ENCODE measurements around the gene NCKAP1.

Gene NCKAP1

GRCh38 chr2:182933629-182934028, 104.6 kb downstream of the NCKAP1 start:
- Histone ChIP-seq H2AFZ (ENCODE audit: low read length) (no peak overlapping the region), H3K23ac (ENCODE audit: low read depth, low read length, poor library complexity) (no peak overlapping the region), H2BK5ac (ENCODE audit: low read length) (no peak overlapping the region), H4K91ac (ENCODE audit: low read depth, low read length, poor library complexity) (no peak overlapping the region), H3K4ac (ENCODE audit: low read length) (no peak overlapping the region), H4K8ac (ENCODE audit: low read depth, low read length) (no peak overlapping the region), H3K36me3 (replicated peaks in 1 of 2; ENCODE audit: control insufficient read depth in 2 of 2, insufficient read depth in 2 of 2, low read length in 2 of 2) (peaks cover 9 to 99% of the 10 kb centered on the region in 2 donors), H3K18ac (ENCODE audit: low read length) (no peak overlapping the region), H3K9me3 (replicated peaks in 1 of 2; ENCODE audit: control insufficient read depth in 2 of 2, insufficient read depth in 1 of 2, low read depth in 1 of 2, low read length in 2 of 2) (no peaks in the 10 kb centered on the region), H3K4me3 (ENCODE audit: low read length in 2 of 2) (no peak overlapping the region), H2BK120ac (ENCODE audit: low read depth, low read length) (no peak overlapping the region), H3K79me1 (ENCODE audit: low read depth, low read length) (no peaks in the 10 kb centered on the region), H3K4me2 (ENCODE audit: insufficient read depth, low read length, poor library complexity, severe bottlenecking) (no peak overlapping the region), H3K9ac (ENCODE audit: low read depth, low read length, poor library complexity) (no peak overlapping the region), H3K27me3 (ENCODE audit: control insufficient read depth in 3 of 3, insufficient read depth in 3 of 3, low read depth in 1 of 3, low read length in 3 of 3) (no peaks in the 10 kb centered on the region), H2AK5ac (ENCODE audit: low read depth, low read length) (no peak overlapping the region), H2BK15ac (ENCODE audit: low read length) (no peak overlapping the region), H3K4me1 (ENCODE audit: control insufficient read depth in 2 of 2, insufficient read depth in 1 of 2, low read depth in 1 of 2, low read length in 2 of 2) (no peaks in the 10 kb centered on the region), H2BK12ac (ENCODE audit: low read length) (no peak overlapping the region), H3K14ac (ENCODE audit: low read length) (no peak overlapping the region), H3K27ac (replicated peaks; ENCODE audit: low read length) (no peak overlapping the region)
- DNase-seq (ENCODE audit: low spot score) = no peak
- WGBS, 2 donors (ENCODE audit: extremely low coverage in 2 of 2, insufficient read length in 2 of 2, insufficient replicate concordance in 1 of 2) = no CpG with 5 or more reads among the region's 3 CpGs

GRCh38 chr2:182929972-182930371, 108.3 kb downstream of the NCKAP1 start:
- no peak overlapping the region for H2BK12ac ChIP-seq (ENCODE audit: low read length)
- no peak overlapping the region for H2AFZ ChIP-seq (ENCODE audit: low read length)
- H3K4me3 ChIP-seq (ENCODE audit: low read length in 2 of 2) = no peak overlapping the region
- no peak overlapping the region for H3K4ac ChIP-seq (ENCODE audit: low read length)
- no peak overlapping the region for H2BK5ac ChIP-seq (ENCODE audit: low read length)
- no peaks in the 10 kb centered on the region for H3K4me1 ChIP-seq (ENCODE audit: control insufficient read depth in 2 of 2, insufficient read depth in 1 of 2, low read depth in 1 of 2, low read length in 2 of 2)
- no peak overlapping the region for H3K27ac ChIP-seq (replicated peaks; ENCODE audit: low read length)
- no peak overlapping the region for H3K23ac ChIP-seq (ENCODE audit: low read depth, low read length, poor library complexity)
- H3K4me2 ChIP-seq (ENCODE audit: insufficient read depth, low read length, poor library complexity, severe bottlenecking) = no peak overlapping the region
- H3K18ac ChIP-seq (ENCODE audit: low read length) = no peak overlapping the region
- no peak overlapping the region for H3K9ac ChIP-seq (ENCODE audit: low read depth, low read length, poor library complexity)
- H4K91ac ChIP-seq (ENCODE audit: low read depth, low read length, poor library complexity) = no peak overlapping the region
- no peak overlapping the region for H4K8ac ChIP-seq (ENCODE audit: low read depth, low read length)
- no peaks in the 10 kb centered on the region for H3K79me1 ChIP-seq (ENCODE audit: low read depth, low read length)
- H3K9me3 ChIP-seq (replicated peaks in 1 of 2; ENCODE audit: control insufficient read depth in 2 of 2, insufficient read depth in 1 of 2, low read depth in 1 of 2, low read length in 2 of 2) = no peaks in the 10 kb centered on the region
- no peak overlapping the region for H2BK15ac ChIP-seq (ENCODE audit: low read length)
- no peak overlapping the region for H3K14ac ChIP-seq (ENCODE audit: low read length)
- peaks cover 0 to 99% of the 10 kb centered on the region in 2 donors for H3K36me3 ChIP-seq (replicated peaks in 1 of 2; ENCODE audit: control insufficient read depth in 2 of 2, insufficient read depth in 2 of 2, low read length in 2 of 2)
- no peaks in the 10 kb centered on the region for H3K27me3 ChIP-seq (ENCODE audit: control insufficient read depth in 3 of 3, insufficient read depth in 3 of 3, low read depth in 1 of 3, low read length in 3 of 3)
- H2AK5ac ChIP-seq (ENCODE audit: low read depth, low read length) = no peak overlapping the region
- no peak for DNase-seq (ENCODE audit: low spot score)
- no peak overlapping the region for H2BK120ac ChIP-seq (ENCODE audit: low read depth, low read length)

- no peak overlapping the region for H2BK12ac ChIP-seq (ENCODE audit: low read length)
- peaks cover 0 to 3% of the 10 kb centered on the region in 2 donors for H3K4me1 ChIP-seq (ENCODE audit: control insufficient read depth in 2 of 2, insufficient read depth in 1 of 2, low read depth in 1 of 2, low read length in 2 of 2)
- peaks cover 3 to 95% of the 10 kb centered on the region in 2 donors for H3K36me3 ChIP-seq (replicated peaks in 1 of 2; ENCODE audit: control insufficient read depth in 2 of 2, insufficient read depth in 2 of 2, low read length in 2 of 2)
- H3K4me2 ChIP-seq (ENCODE audit: insufficient read depth, low read length, poor library complexity, severe bottlenecking) = no peak overlapping the region
- H4K91ac ChIP-seq (ENCODE audit: low read depth, low read length, poor library complexity) = no peak overlapping the region
- H2AFZ ChIP-seq (ENCODE audit: low read length) = no peak overlapping the region
- H3K9ac ChIP-seq (ENCODE audit: low read depth, low read length, poor library complexity) = no peak overlapping the region
- no peak overlapping the region for H3K27ac ChIP-seq (replicated peaks; ENCODE audit: low read length)
- no peak overlapping the region for H3K18ac ChIP-seq (ENCODE audit: low read length)
- H3K9me3 ChIP-seq (replicated peaks in 1 of 2; ENCODE audit: control insufficient read depth in 2 of 2, insufficient read depth in 1 of 2, low read depth in 1 of 2, low read length in 2 of 2) = no peaks in the 10 kb centered on the region
- no peak overlapping the region for H2BK5ac ChIP-seq (ENCODE audit: low read length)
- no peak overlapping the region for H3K23ac ChIP-seq (ENCODE audit: low read depth, low read length, poor library complexity)
- no peaks in the 10 kb centered on the region for H3K27me3 ChIP-seq (ENCODE audit: control insufficient read depth in 3 of 3, insufficient read depth in 3 of 3, low read depth in 1 of 3, low read length in 3 of 3)
- no peak overlapping the region for H4K8ac ChIP-seq (ENCODE audit: low read depth, low read length)
- no peaks in the 10 kb centered on the region for H3K79me1 ChIP-seq (ENCODE audit: low read depth, low read length)
- no peak overlapping the region for H3K4ac ChIP-seq (ENCODE audit: low read length)
- no peak overlapping the region for H2AK5ac ChIP-seq (ENCODE audit: low read depth, low read length)
- no peak overlapping the region for H2BK15ac ChIP-seq (ENCODE audit: low read length)
- H3K14ac ChIP-seq (ENCODE audit: low read length) = no peak overlapping the region
- no peak overlapping the region for H2BK120ac ChIP-seq (ENCODE audit: low read depth, low read length)
- no peak overlapping the region for H3K4me3 ChIP-seq (ENCODE audit: low read length in 2 of 2)
- DNase-seq (ENCODE audit: low spot score) = no peak
Measured at GRCh38 chr2:182924306-182924705, 114.0 kb downstream of the NCKAP1 start.

- H3K14ac ChIP-seq (ENCODE audit: low read length) = no peak overlapping the region
- no peak overlapping the region for H2BK15ac ChIP-seq (ENCODE audit: low read length)
- no peak overlapping the region for H4K8ac ChIP-seq (ENCODE audit: low read depth, low read length)
- no peak overlapping the region for H3K9ac ChIP-seq (ENCODE audit: low read depth, low read length, poor library complexity)
- peaks cover 3 to 89% of the 10 kb centered on the region in 2 donors for H3K36me3 ChIP-seq (replicated peaks in 1 of 2; ENCODE audit: control insufficient read depth in 2 of 2, insufficient read depth in 2 of 2, low read length in 2 of 2)
- H3K18ac ChIP-seq (ENCODE audit: low read length) = no peak overlapping the region
- no peak overlapping the region for H3K4me3 ChIP-seq (ENCODE audit: low read length in 2 of 2)
- no peak overlapping the region for H3K4me2 ChIP-seq (ENCODE audit: insufficient read depth, low read length, poor library complexity, severe bottlenecking)
- no peak for DNase-seq (ENCODE audit: low spot score)
- no peak overlapping the region for H2BK5ac ChIP-seq (ENCODE audit: low read length)
- H3K23ac ChIP-seq (ENCODE audit: low read depth, low read length, poor library complexity) = no peak overlapping the region
- H2BK120ac ChIP-seq (ENCODE audit: low read depth, low read length) = no peak overlapping the region
- H3K27me3 ChIP-seq (ENCODE audit: control insufficient read depth in 3 of 3, insufficient read depth in 3 of 3, low read depth in 1 of 3, low read length in 3 of 3) = no peaks in the 10 kb centered on the region
- H2AK5ac ChIP-seq (ENCODE audit: low read depth, low read length) = no peak overlapping the region
- no peak overlapping the region for H4K91ac ChIP-seq (ENCODE audit: low read depth, low read length, poor library complexity)
- no peak overlapping the region for H2AFZ ChIP-seq (ENCODE audit: low read length)
- H3K4ac ChIP-seq (ENCODE audit: low read length) = no peak overlapping the region
- H2BK12ac ChIP-seq (ENCODE audit: low read length) = no peak overlapping the region
- no peaks in the 10 kb centered on the region for H3K9me3 ChIP-seq (replicated peaks in 1 of 2; ENCODE audit: control insufficient read depth in 2 of 2, insufficient read depth in 1 of 2, low read depth in 1 of 2, low read length in 2 of 2)
- H3K4me1 ChIP-seq (ENCODE audit: control insufficient read depth in 2 of 2, insufficient read depth in 1 of 2, low read depth in 1 of 2, low read length in 2 of 2) = peaks cover 0 to 3% of the 10 kb centered on the region in 2 donors
- H3K79me1 ChIP-seq (ENCODE audit: low read depth, low read length) = no peaks in the 10 kb centered on the region
- no peak overlapping the region for H3K27ac ChIP-seq (replicated peaks; ENCODE audit: low read length)
Measured at GRCh38 chr2:182921234-182921633, 117.0 kb downstream of the NCKAP1 start.
